ENCODE results near the gene PEDS1. TPM values are rescaled to one million over a fixed set of nuclear protein-coding genes. Genes with fewer than 3 reads are reported as not detected.

PEDS1 gene
- total RNA-seq, 6 donors from 2014 or later = 30.4 to 59.3 (median 34.2) TPM

DNA sequence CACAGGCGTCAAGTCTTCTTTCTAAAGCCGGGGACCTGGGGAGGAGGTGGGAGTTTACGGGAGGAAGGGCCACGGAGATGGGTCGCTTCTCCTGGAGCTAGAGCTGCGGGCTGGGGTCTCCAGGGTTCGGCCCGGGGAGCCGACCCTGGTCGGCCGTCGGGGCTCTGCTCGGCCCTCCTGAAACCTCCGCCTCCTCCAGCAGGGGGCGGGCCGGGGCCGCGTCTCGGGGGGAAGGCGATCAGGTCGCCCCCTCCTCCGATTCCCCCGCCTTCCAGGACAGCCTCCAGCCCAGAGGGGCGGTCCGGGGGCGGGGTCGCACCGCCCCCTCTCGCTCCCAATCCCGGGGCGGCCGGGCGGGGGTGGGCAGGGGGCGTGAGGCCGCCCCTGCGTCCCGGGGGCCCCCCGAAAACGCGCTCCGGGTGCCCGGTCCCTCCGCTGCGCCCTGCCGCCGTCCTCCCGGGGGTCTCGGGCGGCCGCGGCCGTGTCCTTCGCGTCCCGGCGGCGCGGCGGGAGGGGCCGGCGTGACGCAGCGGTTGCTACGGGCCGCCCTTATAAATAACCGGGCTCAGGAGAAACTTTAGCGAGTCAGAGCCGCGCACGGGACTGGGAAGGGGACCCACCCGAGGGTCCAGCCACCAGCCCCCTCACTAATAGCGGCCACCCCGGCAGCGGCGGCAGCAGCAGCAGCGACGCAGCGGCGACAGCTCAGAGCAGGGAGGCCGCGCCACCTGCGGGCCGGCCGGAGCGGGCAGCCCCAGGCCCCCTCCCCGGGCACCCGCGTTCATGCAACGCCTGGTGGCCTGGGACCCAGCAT is 36.9 kb upstream of the PEDS1 start, which contains the start of gene CEBPB:
CEBPB (plus strand) TSS at position 580 of the 814 bp plus-strand sequence; CDS start at position 784, 204 bp downstream.
- Histone ChIP-seq H3K9me3 (no peaks in the 10 kb centered on the region), H3K4me3 (peak within 1 kb of the TSS; percentile 71 to 94 (median 80)), H3K36me3 (peaks cover 0 to 34% (median 14%) of the 10 kb centered on the region in 4 donors), H3K4me1 (peaks cover 33 to 48% (median 42%) of the 10 kb centered on the region in 4 donors), H3K27ac (peak within 1 kb of the TSS; percentile 98 to 100 (median 100)), H3K27me3 (no peaks in the 10 kb centered on the region)
- ATAC-seq (ENCODE audit: low FRiP score in 2 of 2) (peak; percentile 86 to 91), DNase-seq (peak; percentile 94 to 98)
- 2 to 3% methylated on average over 8 to 29 of the region's 89 CpGs for WGBS, 2 donors
- peak in 1 of 4 donors; percentile 75 for TF ChIP-seq EP300 (IDR thresholded peaks at IDR 0.05)
- peak; percentile 97 to 100 (median 100) for TF ChIP-seq POLR2A (IDR thresholded peaks at IDR 0.05)
- peak; percentile 97 to 98 for TF ChIP-seq POLR2AphosphoS5 (IDR thresholded peaks at IDR 0.05)
- TF ChIP-seq, protein P1, sequence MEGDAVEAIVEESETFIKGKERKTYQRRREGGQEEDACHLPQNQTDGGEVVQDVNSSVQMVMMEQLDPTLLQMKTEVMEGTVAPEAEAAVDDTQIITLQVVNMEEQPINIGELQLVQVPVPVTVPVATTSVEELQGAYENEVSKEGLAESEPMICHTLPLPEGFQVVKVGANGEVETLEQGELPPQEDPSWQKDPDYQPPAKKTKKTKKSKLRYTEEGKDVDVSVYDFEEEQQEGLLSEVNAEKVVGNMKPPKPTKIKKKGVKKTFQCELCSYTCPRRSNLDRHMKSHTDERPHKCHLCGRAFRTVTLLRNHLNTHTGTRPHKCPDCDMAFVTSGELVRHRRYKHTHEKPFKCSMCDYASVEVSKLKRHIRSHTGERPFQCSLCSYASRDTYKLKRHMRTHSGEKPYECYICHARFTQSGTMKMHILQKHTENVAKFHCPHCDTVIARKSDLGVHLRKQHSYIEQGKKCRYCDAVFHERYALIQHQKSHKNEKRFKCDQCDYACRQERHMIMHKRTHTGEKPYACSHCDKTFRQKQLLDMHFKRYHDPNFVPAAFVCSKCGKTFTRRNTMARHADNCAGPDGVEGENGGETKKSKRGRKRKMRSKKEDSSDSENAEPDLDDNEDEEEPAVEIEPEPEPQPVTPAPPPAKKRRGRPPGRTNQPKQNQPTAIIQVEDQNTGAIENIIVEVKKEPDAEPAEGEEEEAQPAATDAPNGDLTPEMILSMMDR (IDR thresholded peaks at IDR 0.05) = peak; percentile 88 to 96 (median 90)

DNA sequence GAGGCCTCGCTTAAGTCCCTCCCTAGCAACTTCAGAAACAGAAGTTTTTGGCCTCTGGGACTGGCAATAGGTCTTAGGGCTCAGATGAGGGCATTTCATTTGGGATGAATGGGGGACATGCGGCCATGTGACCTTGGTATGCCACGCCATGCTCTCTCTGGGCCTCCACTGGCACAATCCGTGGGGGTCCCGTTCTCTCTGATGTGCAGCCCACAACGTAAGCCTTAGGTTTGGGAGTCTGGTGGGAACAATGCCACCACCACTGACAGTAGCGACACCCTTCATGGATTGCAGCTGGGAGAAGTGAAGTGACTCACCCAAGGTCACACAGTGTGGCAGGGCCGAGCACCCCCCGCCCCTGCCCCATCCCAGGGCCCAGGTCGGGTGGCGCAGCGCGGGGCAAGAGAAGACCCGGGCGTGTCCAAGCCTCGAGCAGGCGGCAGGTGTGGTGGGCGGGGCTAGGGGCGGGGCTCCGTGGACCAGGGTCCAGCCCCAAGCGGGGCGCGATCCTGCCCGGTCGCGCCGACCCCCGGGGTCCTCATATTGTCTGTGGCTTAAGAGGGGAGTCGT is 36.2 kb upstream of the PEDS1 start:
- peaks cover 26 to 44% (median 38%) of the 10 kb centered on the region in 4 donors for H3K4me1 ChIP-seq
- peak; percentile 0 to 27 for ATAC-seq (ENCODE audit: low FRiP score in 2 of 2)

GRCh38 chr20:50188879-50189680 is 35.6 kb upstream of the PEDS1 start:
- DNase-seq (peak; percentile 27 to 83), ATAC-seq (ENCODE audit: low FRiP score in 2 of 2) (no peak)
- WGBS, 2 donors = 85 to 86% methylated on average over 14 to 18 of the region's 18 CpGs

More for the DNA sequence above, 36.2 kb upstream of the PEDS1 start:
- peak; percentile 63 to 95 for DNase-seq
- no peaks in the 10 kb centered on the region for H3K9me3 ChIP-seq
- TF ChIP-seq POLR2AphosphoS5 (IDR thresholded peaks at IDR 0.05) (no peak), EP300 (IDR thresholded peaks at IDR 0.05) (no peak), POLR2A (IDR thresholded peaks at IDR 0.05) (no peak)
- TF ChIP-seq, protein P1 (IDR thresholded peaks at IDR 0.05) = no peak
- H3K4me3 ChIP-seq = peak overlapping the region in 3 of 4 donors; percentile 71 to 94 (median 80)
- no peaks in the 10 kb centered on the region for H3K27me3 ChIP-seq
- H3K27ac ChIP-seq = peak overlapping the region; percentile 98 to 100 (median 100)
- peaks cover 0 to 27% (median 14%) of the 10 kb centered on the region in 4 donors for H3K36me3 ChIP-seq
- 39 to 49% methylated on average over 7 to 28 of the region's 29 CpGs for WGBS, 2 donors

DNA sequence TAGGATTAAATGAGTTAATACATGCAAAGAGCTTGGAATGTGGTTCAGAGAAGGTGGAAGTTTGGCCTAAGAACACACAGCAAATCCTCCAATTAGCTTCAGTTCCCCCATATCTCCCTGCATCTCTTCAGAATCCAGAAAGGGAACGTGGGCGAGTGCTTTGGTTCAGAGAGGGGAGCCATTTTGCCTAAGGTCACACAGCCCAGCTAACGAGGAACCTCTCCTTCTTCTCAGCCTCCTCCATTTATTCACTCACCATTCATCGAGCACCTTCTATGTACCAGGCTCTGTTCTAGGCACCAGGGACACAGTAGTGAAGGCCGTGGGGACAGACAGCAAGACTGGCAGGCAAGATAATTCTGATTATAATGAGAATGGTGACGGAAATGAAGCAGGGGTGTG is 34.8 kb upstream of the PEDS1 start:
- peaks cover 0 to 12% (median 2%) of the 10 kb centered on the region in 4 donors for H3K36me3 ChIP-seq
- H3K4me1 ChIP-seq = peaks cover 18 to 29% (median 23%) of the 10 kb centered on the region in 4 donors
- H3K9me3 ChIP-seq = no peaks in the 10 kb centered on the region
- no peak overlapping the region for H3K4me3 ChIP-seq
- peak overlapping the region in 2 of 4 donors; percentile 99 to 100 for H3K27ac ChIP-seq
- no peak for DNase-seq
- H3K27me3 ChIP-seq = no peaks in the 10 kb centered on the region
- TF ChIP-seq POLR2A (IDR thresholded peaks at IDR 0.05) = no peak
- TF ChIP-seq POLR2AphosphoS5 (IDR thresholded peaks at IDR 0.05) = no peak
- TF ChIP-seq, protein P1 (IDR thresholded peaks at IDR 0.05) = no peak
- TF ChIP-seq EP300 (IDR thresholded peaks at IDR 0.05) = no peak
- no peak for ATAC-seq (ENCODE audit: low FRiP score in 2 of 2)
- 94% methylated on average over 6 of the region's 6 CpGs for WGBS, 2 donors

More at GRCh38 chr20:50188879-50189680, 35.6 kb upstream of the PEDS1 start:
- no peak for TF ChIP-seq EP300 (IDR thresholded peaks at IDR 0.05)
- TF ChIP-seq, protein P1 (IDR thresholded peaks at IDR 0.05) = no peak
- TF ChIP-seq POLR2A (IDR thresholded peaks at IDR 0.05) = no peak
- TF ChIP-seq POLR2AphosphoS5 (IDR thresholded peaks at IDR 0.05) = no peak
- H3K36me3 ChIP-seq = peaks cover 0 to 20% (median 9%) of the 10 kb centered on the region in 4 donors
- no peaks in the 10 kb centered on the region for H3K27me3 ChIP-seq
- H3K9me3 ChIP-seq = no peaks in the 10 kb centered on the region
- H3K4me3 ChIP-seq = no peak overlapping the region
- H3K27ac ChIP-seq = peak overlapping the region; percentile 98 to 100 (median 100)
- H3K4me1 ChIP-seq = peaks cover 20 to 37% (median 31%) of the 10 kb centered on the region in 4 donors

Data from upper lobe of left lung (tissue), 6 donors.